Stimulated activated CD8-positive, alpha-beta memory T cell treated with anti-CD3 and anti-CD28 coated beads, Interleukin-2, amount 100 ng/mL, for 1 hour (primary cell): ENCODE results near the gene UBE4B.

Experiments used
- DNase-seq, 2 donors: peaks; one replicate each; pipeline ENCODE4 v3.0.0-alpha.2; 2020; ENCODE audit warnings: low read depth in 2 of 2

UBE4B gene

DNA sequence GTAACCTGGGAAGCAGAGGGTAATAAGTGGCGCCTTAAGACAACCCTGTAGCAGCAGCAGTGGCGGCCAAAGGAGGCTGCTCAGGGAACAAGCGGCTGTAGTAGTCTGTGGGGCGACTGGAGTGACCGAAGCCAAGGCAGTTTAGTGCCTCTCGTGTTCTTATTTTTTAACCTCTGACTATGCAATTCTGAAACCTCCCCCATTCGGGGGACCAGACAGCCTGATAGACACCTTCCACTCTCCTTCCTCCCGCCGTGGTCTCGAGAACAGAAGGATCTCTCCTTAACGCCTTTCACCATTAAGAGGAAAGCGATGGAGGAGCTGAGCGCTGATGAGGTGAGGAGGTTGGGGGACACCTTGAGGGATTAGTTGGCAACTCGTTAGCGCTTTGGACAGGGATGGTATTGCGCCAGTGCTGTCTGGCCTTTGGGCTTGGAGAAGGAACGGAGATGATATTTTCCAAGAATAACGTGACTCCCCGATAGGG, 644 bp downstream of the UBE4B start:
- DNase-seq = no peak

DNA sequence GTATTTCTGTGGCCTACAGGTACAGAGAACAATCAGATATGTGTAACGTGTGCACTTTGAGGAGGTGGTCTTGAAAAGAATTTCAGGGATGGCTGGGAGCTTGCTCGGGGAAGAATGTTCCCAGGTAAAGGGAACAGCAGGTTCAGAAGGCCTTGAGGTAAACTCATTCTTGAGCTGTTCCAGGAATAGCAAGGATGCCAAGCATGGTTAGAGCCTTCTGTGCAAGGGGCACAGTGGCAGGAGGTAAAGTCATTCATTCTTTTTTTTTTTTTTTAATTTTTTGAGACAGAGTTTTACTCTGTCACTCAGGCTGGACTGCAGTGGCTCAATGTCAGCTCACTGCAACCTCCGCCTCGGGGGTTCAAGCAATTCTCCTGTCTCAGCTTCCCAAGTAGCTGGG, 10.0 kb downstream of the UBE4B start:
- no peak for DNase-seq

DNA sequence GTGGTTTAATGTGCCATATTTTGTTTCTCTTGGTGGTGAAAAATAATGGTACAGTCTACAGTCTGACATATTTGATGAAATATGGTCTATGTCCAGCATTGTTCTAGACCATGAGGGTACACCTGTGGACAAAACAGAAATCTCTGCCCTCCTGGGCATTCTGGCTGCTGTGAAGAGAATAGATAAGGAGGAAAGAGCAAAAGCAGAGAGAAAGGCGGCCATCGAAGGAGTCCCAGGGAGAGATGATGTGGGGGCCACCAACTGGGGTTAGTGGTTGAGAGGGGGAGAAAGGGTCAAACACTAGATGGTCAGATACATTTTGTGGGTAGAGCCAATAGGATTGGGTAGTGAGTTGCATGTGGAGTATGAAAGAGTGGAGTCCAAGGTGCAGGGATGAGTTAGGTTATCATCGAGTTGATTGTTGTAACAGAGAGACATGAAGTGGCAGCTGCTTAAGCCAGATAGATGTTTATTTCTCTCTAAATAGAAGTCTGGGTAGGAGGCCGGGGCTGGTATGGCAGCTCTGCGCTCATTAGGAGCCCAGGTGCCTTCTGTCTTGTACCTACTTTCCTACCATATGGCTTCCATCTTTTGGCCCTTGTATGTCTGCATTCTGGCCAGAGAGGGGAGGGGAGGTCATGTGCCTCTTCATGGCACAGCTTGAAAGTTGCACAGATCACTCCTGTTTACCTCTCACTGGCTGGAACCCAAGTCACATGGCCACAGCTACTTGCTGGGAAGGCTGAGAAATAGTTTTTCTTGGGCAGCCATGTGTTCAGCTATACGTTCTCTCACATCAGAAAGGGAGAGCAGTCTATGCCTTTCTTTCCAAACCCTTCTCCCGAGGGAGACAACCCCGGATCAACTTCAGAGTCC, 13.0 kb downstream of the UBE4B start:
- no peak for DNase-seq

DNA sequence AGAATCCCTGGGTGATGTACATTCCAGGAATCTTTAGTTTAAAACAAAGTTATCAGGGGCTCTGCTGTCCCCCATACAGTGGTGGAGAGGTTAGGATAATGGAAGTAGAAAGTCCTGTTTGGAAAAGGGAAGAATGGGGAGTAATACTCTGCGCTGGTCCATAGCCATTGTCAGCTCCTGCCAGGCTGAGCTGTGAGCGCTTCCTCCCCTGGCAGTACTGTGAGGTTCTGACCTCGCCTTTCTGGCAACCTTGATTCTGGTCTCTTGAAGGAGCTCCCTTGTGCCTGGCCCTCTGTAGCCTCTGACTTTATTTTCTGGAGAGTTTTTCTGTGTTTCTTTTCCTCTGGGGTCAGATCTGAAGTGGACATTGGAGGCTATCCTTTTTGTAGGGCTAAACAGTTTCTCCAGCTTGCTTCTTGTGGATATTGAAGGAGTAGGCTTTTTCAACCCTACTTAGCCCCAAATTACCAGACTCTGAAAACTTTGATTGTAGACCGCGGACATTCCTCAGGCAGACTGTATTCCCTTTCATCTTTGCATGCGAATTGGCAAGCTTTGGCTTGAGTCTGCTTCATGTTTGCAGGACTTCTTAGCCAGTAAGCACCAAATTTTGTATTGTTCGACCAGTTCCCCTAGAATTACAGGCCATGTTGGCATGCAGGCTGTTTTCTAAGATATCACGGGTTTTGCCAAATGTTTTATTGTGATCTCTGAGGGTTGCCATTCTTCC, 13.8 kb downstream of the UBE4B start:
- no peak for DNase-seq

DNA sequence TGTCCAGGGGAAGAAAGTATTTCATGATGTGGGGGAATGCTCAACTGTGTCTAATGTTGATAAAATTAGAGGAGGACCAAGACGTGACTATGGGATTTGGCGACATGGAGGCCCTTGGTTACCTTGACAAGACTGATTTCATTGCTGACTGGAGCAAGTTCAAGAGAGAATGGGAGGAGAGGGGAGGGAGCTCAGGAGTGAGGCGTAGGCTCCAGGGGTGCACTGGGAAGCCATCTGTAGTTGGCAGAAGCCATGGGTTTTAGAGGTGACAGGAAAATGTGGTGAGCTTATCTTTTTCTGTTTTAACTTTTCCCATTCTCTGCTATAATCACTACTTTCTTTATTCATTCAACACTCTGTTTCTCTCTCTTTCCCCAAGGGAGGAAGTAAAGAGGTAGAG, 15.8 kb downstream of the UBE4B start:
- no peak for DNase-seq

DNA sequence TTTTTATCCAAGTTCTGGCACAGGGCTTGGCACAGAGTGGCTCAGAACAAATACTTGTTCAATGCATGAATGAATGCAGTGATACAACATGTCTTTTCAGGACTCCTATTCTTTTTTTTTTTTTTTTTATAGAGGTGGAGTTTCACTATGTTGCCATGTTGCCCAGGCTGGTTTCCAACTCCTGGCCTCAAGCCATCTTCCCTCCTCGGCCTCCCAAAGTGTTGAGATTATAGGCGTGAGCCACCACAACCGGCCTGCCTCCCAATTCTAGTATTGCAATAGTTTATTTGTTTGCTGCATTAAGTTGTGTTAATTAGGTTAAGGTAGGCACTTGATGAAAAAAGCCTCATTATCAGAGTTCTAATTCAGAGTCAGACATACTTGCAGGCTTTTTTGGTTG, 17.9 kb downstream of the UBE4B start:
- DNase-seq = no peak

DNA sequence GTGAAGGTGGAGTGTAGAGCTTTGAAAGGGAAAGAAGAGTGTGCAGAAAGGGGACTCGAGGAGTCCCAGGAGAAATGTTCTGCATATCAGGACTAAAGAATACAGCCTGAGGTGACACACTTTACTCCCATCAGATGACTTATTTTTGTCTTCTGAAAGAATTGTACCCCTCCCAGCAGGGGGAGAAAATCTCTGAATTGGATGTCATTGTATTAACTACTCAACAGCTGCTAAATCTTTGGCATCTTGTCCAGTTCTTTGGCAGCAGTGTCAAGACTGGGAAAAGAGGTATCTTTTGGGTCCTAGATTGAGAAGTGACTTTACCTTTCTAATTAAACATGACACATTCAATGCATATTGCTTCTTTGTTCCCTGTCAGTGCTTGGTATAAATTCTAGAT, 18.9 kb downstream of the UBE4B start:
- DNase-seq = no peak

DNA sequence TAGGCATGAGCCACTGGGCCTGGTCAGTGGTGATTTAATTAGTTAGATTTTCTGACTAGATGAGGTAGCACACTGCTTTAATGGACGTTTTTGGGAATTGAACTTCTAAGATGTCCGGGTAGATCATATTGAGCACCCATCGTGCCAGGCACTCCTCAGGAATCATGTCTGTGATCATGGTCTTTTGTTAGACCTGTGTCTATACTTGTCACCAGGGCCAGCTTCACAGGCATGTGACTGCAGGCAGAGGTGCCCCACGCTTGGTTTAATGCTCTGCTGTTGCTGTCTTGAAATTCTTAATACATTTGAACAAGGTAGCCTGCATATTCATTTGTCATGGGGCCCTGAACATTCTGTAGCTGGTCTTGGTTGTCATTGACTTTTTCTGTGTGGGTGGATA, 19.6 kb downstream of the UBE4B start:
- no peak for DNase-seq

DNA sequence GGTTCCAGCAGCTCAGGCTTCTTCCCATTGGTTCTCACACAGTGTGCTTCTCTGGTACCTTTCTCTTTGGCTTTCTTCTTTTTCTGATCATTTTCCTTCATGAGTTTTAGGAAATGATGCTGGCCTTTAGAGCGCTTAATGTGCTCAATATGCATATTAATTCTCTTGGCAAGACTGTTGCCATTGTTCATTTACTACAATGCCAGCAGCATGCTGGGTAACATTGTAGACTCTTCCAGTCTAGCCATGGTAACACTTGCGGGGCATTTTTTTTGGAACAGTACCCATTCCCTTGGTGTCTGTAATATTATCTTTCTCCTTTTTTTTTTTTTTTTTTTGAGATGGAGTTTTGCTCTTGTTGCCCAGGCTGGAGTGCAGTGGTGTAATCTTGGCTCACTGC, 21.7 kb downstream of the UBE4B start:
- no peak for DNase-seq

DNA sequence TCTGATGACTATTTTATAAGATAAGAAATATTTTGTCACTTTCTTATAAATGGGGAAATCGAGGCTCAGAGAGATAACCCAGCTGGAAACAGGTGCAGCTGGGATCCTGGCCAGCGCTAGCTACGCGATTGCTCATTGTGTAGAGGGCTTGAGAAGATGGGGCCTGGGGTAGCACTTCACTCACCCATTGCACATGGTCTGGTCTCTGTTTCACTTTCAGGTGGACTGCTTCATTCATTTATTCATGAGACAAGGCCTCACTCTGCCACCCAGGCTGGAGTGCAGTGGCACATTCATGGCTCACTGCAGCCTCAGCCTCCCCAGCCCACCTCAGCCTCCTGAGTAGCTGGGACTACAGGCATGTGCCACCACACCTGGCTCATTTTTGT, 23.8 kb downstream of the UBE4B start:
- no peak for DNase-seq

DNA sequence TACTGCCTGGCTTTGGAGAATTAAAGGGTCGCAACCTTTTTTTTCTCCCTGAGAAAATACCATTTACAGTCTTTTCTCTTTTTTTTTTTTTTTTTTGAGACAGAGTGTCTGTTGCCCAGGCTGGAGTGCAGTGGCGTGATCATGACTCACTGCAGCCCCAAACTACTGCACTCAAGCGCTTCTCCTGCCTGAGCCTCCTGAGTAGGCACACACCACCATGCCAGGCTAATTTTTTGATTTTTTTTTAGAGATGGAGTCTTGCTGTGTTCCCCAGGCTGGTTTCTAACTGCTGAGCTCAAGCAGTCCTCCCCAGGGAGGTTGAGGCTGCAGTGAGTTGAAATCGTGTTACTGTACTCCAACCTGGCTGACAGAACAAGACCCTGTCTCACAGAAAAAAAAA, 24.6 kb downstream of the UBE4B start:
- no peak for DNase-seq

DNA sequence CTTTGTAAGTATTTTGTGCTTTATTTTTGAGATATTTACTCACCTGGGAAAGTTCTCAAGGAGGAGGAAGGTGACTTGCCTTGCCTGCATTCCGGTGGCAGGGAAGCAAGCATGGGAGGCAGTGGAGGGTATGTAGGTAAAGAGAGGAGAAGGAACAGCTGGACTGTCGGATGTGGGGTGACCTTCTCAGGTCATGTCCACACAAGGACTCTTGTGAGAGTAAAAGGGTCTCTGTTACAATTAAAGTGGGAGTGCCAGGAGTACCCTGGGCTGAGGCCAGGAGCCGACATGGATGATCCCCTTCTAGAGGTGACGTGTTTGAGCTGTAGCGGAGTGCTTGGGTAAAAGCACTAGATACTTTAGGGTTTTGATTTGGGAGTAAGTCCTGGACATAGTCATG, 25.0 kb downstream of the UBE4B start:
- DNase-seq = no peak

DNA sequence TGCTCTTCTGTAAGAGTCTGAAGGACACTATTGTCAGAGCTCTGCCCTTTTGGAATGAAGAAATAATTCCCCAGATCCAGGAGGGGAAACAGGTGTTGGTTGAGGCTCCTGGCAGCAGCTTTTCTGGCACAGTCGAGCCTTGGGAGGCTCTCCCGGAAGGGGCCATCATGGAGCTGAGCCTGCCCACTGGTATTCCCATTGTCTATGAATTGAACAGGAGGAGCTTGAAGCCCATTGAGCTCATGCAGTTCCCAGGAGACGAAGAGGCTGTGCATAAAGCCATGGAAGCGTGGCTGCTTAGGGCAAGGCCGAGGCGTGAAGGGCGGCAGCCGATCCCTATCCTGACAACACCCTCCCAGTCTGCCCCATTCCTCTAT, 26.6 kb downstream of the UBE4B start:
- no peak for DNase-seq

DNA sequence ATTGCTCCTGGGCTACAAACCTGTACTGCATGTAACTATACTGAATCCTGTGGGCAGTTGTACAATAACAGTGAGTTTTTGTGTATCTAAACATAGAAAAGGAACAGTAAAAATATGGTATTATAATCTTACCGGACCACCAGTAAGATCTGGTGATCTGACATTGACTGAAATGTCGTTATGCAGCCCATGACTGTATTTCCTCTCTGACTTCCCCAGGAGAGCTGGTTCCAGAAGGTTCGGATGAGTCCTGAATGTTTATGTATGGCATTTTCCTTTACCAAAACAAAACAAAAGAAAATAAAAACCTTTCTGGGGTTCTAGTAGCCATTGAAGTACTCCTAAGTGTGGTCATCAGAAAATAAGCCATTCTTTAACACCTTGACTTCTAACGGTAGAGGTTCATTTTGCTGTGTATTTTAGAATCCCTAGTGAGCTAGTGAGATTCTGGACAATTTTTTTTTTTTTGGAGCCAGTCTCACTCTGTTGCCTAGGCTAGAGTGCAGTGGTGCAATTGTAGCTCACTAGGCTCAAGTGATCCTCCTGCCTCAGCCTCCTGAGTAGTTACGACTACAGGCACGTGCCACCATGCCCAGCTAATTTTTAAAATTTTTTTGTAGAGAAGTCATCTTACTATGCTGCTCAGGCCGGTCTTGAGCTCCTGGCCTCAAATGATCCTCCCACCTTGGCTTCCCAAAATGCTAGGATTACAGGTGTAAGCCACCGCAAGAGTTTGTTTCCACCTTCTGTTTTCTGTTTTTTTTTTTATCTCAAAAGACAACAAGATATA, 27.7 kb downstream of the UBE4B start:
- no peak for DNase-seq

DNA sequence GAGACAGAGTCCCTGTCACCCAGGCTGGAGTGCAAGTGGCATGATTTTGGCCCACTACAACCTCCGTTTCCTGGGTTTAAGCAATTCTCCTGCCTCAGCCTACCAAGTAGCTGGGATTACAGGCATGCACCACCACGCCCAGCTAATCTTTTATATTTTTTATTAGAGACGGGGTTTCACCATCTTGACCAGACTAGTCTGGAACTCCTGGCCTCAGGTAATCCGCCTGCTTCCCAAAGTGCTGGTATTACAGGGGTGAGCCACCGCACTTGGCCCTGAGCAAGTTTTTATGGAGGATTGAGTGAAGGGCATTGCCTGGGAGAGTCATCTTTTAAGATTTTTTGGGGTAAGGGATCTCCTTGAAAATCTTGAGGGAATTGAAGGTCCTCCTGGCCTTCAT, 28.5 kb downstream of the UBE4B start:
- no peak for DNase-seq

DNA sequence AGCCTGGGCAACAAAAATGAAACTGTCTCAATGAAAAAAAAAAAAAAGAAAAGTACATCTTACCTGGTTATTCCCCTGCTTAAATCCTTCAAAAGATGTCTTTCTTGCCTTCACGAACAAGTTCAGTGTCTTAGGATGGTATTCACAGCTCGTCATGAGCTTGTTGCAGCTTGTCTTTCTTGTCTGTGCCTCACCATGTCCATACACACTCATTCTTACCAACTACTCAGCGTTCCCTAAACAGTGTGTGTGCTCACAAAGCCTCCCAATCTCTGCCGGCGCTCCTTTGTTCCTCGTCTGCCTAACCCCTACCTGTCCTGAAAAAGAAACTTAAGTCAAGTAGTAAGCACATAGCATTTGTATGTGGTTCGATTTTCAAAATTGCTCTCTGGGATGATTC, 31.1 kb downstream of the UBE4B start:
- no peak for DNase-seq

DNA sequence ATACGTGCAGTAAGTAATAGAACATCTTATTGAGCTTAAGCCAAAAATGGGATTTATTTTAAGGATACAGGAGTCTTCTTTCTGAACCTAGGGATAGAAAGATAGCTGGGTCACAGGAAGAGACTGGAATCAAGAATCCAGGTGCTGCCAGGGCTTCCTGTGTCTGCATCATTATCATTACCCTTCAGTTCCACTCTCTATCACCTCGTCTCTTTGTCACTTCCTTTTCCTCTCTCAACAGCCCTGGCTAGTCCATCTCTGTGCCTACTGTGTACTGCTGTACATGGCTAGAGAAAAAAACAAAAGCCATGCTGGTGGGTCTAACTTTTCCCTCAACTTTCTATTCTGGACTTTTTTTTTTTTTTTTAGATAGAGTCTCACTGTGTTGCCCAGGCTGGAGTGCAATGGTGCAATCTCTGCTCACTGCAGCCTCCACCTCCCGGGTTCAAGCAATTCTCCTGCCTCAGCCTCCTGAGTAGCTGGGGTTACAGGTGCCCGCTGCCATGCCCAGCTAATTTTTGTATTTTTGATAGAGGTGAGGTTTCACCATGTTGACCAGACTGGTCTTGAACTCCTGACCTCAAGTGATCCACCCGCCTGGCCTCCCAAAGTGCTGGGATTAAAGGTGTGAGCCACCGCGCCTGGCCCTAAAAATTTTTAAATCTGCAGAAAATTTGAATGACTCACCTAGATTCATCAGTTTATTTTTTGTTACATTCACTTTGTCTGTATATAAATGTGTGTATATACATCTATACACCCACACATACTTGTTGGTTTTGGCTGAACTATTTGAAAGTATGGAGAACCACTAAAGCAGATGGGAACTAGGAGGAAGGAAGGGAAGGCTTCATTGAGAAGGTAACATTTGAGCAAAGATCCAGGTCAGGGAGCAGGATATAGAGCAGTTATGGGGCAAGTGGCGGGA, 31.9 kb downstream of the UBE4B start:
- DNase-seq = no peak

DNA sequence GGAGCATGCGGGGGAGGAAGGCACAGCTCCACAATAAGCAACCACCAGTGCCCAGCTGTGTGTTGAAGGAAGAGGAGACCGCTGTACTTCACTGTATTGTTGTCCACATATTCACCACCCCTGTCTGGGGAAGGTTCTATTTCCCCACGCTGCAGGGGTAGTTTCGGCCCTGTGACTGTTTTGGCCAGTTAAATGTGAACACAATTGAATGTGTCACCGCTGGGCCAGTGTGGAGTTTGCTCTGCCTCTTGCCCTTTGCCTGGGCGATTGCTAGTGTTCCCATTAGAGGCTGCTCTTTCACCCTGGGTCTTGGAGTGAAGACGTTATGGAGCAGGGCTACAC, 32.6 kb downstream of the UBE4B start:
- no peak for DNase-seq

DNA sequence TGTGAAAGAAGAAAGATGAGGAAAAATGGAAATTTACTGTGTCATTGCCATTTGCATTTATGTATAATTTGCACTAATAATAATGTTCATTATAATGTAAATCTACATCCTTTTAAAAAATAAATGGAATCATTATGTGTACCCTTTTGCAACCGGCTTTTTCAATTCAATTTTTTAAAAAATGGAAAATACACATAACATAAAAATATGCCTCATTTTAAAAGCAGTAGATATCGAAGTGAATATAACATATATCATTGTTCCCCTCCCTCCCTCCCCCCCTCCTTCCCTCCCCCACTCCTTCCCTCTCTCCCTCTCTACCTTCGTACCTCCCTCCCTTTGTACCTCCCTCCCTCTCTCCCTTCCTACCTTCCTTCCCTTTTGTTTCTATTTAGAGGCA, 33.0 kb downstream of the UBE4B start:
- no peak for DNase-seq

DNA sequence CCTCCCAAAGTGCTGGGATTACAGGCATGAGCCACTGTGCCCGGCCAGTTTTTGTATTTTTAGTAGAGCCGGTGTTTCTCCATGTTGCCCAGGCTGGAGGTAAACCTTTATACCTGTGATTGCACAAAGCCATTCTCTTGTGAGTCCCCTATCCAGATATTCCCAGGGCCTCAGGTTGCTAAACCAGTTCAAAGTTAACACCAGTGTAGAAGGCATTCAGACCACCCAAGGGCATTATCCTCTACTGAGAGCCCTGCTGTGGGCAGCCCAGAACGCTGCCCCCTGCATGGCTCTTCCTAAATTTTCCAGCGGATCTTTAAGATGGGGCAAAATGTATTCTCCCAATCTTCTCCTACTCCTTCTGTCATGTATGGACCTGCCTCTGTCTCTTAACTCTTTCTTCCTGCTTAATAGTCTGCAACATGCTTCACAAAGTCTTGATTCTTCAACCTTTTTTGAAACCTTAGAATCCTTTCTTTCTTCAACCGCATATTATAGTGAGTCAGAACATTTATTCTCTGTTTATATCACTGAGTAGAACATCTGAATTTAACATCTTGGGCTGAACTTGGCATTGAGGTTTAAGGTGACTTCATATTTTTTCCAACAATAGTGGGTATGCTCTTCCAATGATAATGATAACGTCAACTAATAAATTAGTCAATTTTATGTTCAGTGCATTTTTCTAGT, 36.0 kb downstream of the UBE4B start:
- DNase-seq = no peak

DNA sequence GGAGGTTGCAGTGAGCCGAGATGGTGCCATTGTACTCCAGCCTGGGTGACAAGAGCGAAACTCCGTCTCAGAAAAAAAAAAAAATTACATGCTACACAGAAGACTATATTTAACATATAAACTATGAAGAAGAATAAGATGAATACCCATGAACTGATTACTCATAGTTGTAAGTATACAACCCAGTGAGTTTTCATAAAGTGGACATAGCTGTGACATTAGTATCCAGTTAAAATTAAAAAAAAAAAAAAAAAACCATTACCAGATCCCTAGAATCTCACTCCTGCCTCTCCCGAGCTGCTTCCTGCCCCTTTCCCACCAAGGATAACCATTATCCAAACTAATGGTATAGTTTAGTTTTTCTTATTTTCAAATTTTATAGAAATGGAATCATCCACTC, 37.4 kb downstream of the UBE4B start:
- no peak for DNase-seq
